ENCODE results near the gene BCHE.

Gene BCHE

GRCh38 chr3:165837058-165837525 lies at the start of gene BCHE:
BCHE (minus strand) TSS chr3:165837423; CDS start chr3:165831033, 6,390 bp downstream.
- no peak for TF ChIP-seq CTCF (IDR thresholded peaks at IDR 0.05; ENCODE audit: extremely low read depth, missing control alignments)
- DNase-seq (ENCODE audit: low spot score), result no peak

GRCh38 chr3:165885558-165886270 lies 48.5 kb upstream of the BCHE start:
- no peak for TF ChIP-seq CTCF (IDR thresholded peaks at IDR 0.05; ENCODE audit: extremely low read depth, missing control alignments)
- no peak for DNase-seq (ENCODE audit: low spot score)

GRCh38 chr3:165884518-165884917 lies 47.3 kb upstream of the BCHE start:
- TF ChIP-seq CTCF (IDR thresholded peaks at IDR 0.05; ENCODE audit: extremely low read depth, missing control alignments), result no peak
- no peak for DNase-seq (ENCODE audit: low spot score)

- no peak for TF ChIP-seq CTCF (IDR thresholded peaks at IDR 0.05; ENCODE audit: extremely low read depth, missing control alignments)
Observed at GRCh38 chr3:165883863-165884478, 46.7 kb upstream of the BCHE start.

GRCh38 chr3:165883117-165883516 lies 45.9 kb upstream of the BCHE start:
- no peak for TF ChIP-seq CTCF (IDR thresholded peaks at IDR 0.05; ENCODE audit: extremely low read depth, missing control alignments)

More at GRCh38 chr3:165883863-165884478, 46.7 kb upstream of the BCHE start:
- no peak for DNase-seq (ENCODE audit: low spot score)

GRCh38 chr3:165875644-165876043 lies 38.4 kb upstream of the BCHE start:
- no peak for TF ChIP-seq CTCF (IDR thresholded peaks at IDR 0.05; ENCODE audit: extremely low read depth, missing control alignments)
- no peak for DNase-seq (ENCODE audit: low spot score)

More at GRCh38 chr3:165883117-165883516, 45.9 kb upstream of the BCHE start:
- no peak for DNase-seq (ENCODE audit: low spot score)

Data from GM20000 (cell line).